Left colon (tissue), 2 donors: ENCODE measurements around the gene CALD1. TPM values are rescaled to one million over a fixed set of nuclear protein-coding genes. Genes with fewer than 3 reads are reported as not detected.

ENCODE experiments used
- ATAC-seq: fragments of 200-7000 bp; cut with Tn5 transposase; one replicate; pipeline ENCODE4 v1.9.1; 2020; ENCODE audit warnings: mild to moderate bottlenecking, moderate library complexity
- DNase-seq, 2 donors: peaks; one replicate each; pipeline ENCODE4 v3.0.0-alpha.2; 2020
- intact Hi-C, 2 donors: fragments of 100-400 bp; cut with DNase I in 1 of 2; cut with micrococcal nuclease in 1 of 2; formaldehyde crosslinking; loops; one replicate each; pipeline versions ENCODE4 v1.11.2 to v1.14.0; 2022; cut with DNase I, micrococcal nuclease
- total RNA-seq, 2 donors: library from RNA; stranded (reverse); fragmentation: NEBNext Ultra II Directional; extraction: Animal tissue kit (Norgen Biotek cat#: 25700); gene quantifications; one replicate each; pipeline ENCODE4 v1.2.1, GENCODE V29; 2021
- donor health status: DM: no; HTN: no; CAD: no.
- donor health status: DM: yes; HTN: yes; CAD: no.

The CALD1 gene
- total RNA-seq, 2 donors from 2014 or later = 36.7 to 161 TPM

DNA sequence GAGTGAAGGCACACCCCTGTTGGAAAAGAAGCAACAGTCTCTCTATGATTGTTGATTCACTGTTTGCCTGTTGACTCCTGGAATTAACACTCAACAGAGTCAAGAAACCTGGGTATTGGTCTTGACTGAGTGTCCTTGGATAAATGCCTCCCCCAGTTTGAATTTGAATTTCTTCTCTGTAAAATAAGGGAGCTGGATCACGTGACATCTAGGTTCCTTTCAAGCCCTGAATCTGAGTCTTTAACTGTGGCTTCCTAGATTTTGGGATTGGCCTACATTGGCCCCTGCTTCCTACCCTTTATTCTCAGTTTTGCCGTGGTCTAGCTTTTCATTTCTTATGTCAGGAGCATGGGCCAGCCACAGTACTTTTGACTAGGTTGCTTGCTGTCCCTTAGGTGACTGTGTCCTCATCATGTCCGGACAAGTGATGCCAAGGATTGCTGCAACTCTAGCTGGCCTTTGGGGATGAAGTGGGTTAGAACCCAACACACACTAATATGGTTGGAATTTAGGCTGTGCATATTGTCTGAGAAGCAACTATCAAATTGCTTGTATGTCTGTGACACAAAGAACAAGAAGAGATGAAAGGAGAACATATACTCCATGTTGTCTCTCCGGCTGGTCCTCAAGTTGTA is 35.4 kb downstream of the CALD1 start:
- intact Hi-C loops = no loop called here
- ATAC-seq (no peak), DNase-seq (no peak)

DNA sequence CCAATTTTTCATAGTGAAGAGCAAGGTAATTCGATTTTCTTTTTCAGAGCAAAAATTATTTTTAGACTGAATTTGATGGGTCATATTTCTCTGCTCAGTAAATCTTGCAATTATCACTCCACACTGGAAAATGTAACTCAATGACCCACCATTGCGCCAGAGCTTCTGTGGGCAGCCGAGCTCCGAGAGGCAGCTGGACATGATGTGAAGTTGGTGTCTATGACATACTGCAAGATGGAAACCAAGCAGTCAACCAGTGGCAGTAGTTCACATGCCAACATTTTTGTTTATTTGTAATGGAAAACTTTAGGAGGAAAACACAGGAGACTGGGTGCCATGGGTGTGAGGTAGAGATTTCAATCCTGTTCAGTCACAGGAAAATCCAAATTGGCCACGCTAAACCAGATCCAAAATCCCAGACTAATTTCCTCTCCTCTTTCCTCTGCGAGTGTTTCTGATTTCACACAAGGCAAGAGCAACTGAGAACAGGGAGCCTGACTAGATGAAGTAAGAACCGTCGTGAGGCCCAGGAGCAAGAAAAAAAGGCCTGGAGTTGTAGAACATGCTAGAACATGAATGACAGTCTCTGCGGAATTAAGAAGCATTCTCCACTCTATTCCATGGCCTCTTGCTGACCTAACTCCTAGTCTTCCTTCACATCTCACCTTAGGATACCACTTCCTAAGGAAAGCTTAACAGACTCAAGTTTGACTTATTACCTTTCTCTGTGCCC is 39.3 kb downstream of the CALD1 start:
- ATAC-seq (no peak), DNase-seq (no peak)
- intact Hi-C loops = no loop called here

DNA sequence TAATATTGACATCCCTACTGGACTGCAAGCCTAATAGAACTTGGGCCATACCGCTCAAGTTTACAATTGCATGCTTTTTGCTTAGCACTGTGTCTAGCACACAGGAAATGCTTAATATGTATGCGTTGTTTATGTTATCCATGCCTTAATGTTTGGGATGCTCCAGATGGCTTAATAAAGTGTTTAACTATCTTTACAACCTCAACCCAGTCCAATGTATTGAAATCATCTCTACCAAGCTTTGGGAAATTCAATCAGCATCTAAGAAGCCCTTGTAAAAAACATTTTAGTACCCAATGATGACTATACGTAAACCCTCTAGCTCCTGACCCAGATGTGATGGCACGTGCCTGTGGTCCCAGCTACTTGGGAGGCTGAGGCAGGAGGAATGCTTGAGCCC is 40.0 kb downstream of the CALD1 start:
- DNase-seq = no peak
- ATAC-seq = no peak
- intact Hi-C loops = no loop called here

DNA sequence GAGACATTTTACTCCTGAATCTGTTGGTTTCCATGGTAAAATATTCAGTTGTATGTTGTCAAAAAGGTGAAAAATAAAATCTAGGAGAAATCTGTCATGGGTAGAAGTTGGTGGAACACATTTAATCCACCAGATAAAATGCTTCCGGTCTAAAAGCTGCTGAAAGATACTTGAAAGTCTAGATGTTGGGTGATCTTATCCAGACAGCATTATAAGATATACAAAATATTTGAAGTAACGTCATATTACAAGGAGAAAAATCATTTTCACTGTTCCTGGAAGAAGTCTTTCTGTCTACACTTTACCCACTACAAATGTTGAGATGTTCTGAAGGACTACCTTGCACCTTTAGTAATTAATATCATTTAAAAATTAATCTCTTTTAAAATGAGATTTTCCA is 40.9 kb downstream of the CALD1 start:
- ATAC-seq = no peak

DNA sequence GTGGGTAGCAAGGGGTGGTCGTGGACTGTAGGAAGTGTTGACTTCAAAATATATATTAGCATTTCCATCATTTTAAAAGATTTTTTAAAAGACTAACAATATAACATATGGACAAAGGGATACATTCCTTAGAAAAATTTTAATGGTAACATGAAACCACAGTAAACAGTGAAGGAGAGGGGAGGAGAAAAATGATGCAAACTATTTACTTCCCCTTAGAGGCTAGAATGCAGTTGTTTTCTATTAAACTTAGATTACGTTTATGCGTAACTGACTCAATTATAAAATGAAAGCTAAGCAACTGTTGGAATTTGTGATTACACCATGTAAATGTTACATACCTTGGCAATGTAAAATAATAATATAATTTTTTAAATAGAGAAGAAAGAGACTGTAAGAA is 41.3 kb downstream of the CALD1 start:
- DNase-seq (no peak), ATAC-seq (no peak)
- intact Hi-C loops = no loop called here

More for the DNA sequence above, 40.9 kb downstream of the CALD1 start:
- intact Hi-C loops = no loop called here
- no peak for DNase-seq

DNA sequence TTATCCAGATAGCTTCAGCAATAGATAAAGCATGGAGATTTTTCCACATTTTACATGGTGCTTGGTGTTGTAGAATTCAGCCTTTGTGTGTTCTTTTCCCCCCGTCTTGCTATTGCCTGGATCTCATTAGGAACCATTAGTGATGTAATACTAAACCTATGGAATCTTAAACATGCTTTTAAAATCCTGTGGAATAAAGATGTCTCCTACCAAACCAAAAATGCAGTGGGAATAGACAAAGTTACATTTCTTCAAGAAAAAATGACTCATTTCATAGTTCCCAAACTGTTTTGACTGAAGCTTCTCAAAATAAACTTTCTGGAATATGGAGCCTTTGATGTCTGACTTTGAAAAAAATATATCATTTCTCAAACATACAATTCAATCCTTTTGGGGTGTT is 44.0 kb downstream of the CALD1 start:
- no peak for ATAC-seq
- intact Hi-C loops = no loop called here
- DNase-seq = no peak

DNA sequence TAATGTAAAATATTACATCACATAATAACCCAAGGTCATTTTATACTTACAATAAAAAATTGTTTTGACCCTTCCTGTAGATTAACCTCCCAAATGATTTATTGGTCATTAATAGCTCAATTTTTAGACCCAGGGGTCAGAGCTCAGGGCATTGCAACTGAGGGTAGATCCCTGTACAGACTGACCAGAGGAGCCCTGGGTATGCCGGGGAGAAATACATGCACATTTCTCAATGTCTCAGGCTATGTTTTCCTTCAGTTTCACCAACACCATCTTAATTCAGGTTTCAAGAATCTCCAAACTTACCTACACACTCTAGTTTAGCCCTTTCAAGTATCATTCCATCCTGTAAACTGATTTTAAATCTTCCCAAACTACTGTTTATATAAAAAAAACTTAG is 46.2 kb downstream of the CALD1 start:
- ATAC-seq = no peak
- no peak for DNase-seq
- intact Hi-C loops = no loop called here

DNA sequence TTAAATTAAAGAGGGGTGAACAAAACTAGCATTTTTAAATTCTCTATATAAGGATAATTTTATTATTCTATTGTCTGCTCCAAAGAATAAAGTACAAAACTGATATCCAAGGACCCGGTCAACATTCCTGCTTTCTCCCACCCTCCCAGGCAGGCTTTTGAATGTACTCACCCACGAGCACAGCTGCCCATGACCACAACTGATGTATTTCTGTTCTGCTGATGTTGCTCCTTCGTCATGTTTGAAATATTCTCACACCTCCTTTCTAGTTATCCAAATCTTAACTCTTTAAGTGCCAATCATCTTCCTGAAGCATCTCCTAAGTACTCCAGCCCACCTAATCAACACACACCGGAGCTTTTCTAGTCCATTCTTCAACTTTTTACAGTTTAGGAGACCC is 46.7 kb downstream of the CALD1 start:
- ATAC-seq (no peak), DNase-seq (no peak)
- intact Hi-C loops = no loop called here

DNA sequence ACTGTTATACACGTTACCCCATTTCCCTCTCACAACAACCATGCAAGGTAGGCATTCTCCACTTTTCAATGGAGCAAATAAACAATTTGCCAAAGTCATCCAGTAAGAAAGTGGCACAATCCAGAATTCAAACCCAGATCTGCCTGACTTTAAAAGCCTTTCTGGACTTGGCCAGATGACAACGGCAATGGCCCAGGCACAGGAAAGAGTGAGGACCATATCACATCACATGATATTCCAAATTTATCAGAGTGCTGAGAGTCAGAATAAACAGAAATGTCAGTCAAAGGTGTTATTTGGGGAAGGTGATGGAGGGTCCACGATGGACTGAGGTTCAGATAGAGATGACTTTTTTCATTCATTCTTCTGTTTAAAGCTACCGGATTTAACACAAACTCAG is 48.0 kb downstream of the CALD1 start:
- intact Hi-C loops = no loop called here
- ATAC-seq = no peak
- DNase-seq = no peak

DNA sequence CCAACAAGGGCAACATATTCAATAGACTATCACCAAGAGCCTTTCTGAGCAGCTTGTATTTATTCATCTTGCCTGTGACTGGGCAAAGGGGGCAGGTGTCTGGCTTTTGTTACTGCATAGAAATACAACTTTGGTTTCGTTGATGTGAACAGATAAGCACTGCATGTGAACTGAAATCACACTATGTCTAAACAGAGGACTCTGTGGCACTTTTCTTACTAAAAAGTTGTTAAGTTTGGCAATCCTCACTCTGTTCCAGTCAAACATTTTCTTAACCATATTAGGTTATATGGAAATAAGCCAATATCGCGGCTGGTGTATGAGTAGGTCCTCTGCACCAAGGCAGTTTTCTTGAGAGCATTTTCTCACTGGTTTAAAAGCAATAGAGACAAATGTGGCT is 48.5 kb downstream of the CALD1 start:
- intact Hi-C loops = no loop called here
- no peak for ATAC-seq

DNA sequence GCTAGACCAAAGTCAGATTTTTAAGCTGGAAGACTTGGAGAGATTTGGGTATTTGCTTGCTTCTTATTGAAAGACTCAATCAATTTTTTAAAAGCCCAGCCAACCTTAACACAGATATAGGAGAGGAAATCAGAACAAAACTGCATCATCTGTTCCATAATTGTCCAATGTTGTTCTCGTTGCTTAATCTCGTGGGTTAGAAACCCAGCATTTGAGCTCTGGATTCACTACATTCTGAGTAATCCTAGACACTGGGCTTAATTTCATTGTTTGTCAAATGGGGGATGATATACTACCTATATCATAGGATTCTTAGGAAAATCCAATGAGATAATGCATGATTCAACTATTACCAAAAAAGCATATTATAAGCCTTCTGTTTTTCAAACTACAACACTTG is 48.9 kb downstream of the CALD1 start:
- intact Hi-C loops = no loop called here
- DNase-seq = no peak
- ATAC-seq = no peak

More for the DNA sequence above, 48.5 kb downstream of the CALD1 start:
- DNase-seq = no peak

DNA sequence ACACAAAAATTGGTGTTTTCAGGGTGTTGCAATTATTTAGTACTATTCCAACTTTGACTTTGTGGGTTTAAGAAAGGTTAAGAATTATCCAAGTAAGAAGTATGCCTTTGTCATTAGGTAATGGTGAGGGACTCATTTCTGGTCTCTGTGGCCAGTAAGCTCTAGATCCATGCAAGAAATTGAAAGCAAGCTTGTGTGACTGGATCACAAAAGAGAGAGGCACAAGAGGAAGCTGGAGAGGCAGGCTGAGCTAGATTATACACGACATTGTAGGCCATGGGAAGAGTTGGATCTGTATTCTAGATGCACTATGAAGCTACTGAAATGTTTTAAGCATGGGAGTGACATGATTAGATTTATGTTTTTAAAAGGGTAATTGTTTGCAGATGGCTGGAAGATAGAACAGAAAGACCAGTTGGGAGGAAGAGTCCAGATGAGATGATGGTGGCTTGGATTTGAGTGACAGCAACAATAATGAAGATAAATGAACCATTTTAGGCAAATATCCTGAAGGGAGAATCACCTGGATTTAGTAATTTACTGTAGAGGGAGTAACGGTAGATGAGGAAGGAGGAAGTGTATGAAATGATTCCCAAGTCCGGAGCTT is 50.0 kb downstream of the CALD1 start:
- DNase-seq (no peak), ATAC-seq (no peak)
- intact Hi-C loops = no loop called here

DNA sequence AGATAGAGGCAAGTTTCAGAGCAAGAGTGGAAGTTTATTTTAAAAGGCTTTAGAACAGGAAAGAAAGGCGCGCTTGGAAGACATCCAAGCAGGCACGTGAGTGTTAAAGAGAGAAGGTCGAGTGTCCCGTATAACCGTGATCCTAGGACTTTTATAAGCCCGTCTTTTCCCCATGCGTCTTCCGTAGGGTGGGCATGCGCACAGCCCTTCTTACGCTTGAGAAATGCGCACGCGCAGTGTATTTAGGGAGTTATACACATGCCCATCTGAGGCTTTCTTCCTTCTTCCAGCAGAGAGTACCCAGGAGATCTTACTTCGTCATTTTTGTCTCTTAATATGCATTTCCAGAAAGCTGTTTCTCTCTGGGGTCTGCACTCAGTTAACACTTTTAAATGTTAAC is 52.4 kb downstream of the CALD1 start:
- no peak for ATAC-seq
- intact Hi-C loops = no loop called here
- peak; percentile 30 to 50 for DNase-seq

DNA sequence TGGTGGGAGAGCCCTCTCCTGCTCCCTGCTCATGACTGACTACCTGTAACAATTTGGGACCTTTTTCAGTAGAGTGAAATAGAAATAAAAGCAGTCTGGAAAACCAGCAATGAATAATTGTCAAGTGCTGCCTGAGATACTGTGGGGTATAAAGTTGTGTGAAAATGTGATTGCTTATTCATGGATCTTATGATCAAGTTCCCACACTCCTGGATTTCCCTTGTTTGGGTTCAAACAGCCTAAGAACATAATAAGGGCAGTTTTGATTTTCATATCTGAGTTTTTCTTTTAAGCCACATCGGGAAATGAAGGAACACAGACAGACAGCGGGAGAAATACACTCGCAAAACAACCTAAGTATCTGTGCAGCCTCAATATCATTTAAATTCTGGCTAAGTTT is 52.9 kb downstream of the CALD1 start:
- intact Hi-C loops = no loop called here
- DNase-seq (no peak), ATAC-seq (no peak)

DNA sequence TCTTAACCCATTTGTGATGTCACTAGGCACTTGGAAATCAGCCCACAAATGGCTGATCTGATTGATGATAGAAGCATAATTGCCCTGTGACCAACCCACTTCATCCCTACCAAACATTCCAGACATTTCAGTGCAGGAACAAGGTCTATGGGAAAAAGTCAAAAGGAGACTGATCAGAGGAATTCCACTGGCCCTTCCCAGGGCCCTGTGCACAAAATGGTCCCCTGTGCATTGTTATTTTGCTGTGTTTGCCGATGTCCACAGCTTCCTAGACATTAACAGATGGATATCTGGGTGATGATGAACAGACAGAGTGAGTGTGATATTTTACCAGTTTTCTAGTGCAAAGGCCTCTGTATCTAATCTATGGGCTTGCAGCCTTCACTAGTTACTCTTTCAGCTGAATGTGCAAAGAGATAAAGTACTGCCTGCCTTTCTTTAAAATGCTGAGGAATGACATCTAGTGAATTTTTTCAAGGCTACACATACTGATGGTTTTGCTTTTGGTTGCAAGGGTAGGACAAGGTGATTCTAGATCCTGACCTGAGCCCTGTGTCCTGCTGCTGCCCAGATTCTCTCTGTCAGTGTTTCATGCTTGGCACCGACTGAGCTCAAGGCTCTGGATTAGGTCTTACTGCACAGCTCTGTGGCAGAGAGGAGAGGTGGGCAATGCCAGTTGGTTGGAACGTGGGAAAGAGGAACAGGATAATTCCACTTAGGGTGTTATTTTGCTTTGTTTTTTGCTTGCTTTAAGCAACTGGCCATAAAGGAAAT is 55.4 kb downstream of the CALD1 start:
- ATAC-seq (peak; percentile 27), DNase-seq (no peak)
- intact Hi-C loops = no loop called here

DNA sequence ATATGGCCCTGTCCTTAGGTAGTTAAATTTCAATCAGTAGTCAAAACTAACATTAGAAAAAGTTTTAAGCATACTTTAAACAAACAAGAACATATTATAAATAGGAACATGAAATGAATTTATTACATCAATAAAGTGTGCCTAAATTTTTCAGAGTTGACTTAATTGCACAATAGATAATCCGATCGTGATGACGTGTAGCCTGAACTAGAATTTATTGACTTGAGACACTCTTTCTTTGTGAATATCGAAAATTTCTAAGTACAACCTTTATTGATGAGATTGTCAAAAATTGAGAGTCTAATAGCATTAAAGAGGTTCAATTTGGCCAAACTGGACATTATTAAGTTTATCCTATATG is 56.0 kb downstream of the CALD1 start:
- intact Hi-C loops = no loop called here
- no peak for ATAC-seq

DNA sequence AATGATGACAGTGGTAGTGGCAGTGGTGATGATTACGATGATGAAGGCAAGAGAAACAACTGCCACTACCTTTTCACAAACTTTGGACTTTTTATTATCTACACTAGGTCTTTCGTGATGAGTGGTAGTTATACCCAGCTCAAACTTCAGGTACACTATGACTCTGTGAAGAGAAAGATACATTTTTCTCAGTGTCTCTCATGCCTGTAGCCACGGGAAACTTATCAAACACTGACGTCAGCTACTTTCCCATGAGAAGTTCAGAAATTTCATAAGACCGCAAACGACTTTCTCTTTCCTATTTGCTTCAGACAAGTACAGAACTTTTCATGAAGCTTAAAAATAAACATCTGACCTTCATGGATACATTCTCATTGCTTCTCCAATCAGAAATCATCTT is 57.0 kb downstream of the CALD1 start:
- ATAC-seq (no peak), DNase-seq (no peak)
- intact Hi-C loops = no loop called here

More for the DNA sequence above, 56.0 kb downstream of the CALD1 start:
- no peak for DNase-seq

DNA sequence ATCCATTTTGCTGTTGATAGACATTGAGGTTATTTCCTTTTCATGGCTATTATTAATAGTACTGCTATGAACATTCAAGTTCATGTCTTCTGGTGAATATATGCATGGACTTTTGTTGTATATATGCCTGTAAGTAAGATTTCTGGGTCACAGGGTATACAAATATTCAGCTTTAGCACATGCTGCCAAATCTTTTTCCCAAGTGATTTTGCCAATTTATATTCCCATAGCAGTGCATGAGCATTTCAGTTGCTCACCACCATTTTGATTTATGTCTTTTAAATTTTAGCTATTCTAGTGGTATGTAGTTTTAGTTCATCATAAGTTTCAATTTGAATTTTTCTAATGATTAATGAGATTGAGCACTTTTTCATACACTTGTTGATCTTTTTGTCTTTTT is 59.9 kb downstream of the CALD1 start:
- ATAC-seq (no peak), DNase-seq (no peak)
- intact Hi-C loops = no loop called here

DNA sequence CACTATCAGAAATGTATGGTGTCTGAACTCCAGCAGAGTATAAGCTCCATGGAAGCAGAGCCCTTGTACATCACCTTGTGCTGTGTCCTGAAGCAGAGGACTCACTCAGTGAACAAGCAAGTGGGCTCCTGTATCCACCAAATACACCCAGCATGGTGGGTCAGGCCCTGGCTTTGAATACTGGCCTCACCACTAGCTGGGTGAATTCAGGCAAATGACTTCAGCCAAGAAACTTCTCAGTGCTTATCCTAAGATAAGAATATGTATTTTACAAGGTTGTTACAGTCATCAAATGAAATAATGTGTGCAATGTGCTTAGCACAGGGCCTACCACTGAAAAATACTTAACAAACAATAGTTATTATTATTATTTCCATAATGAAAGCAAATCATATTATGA is 62.6 kb downstream of the CALD1 start:
- intact Hi-C loops = no loop called here
- no peak for ATAC-seq
- DNase-seq = no peak

DNA sequence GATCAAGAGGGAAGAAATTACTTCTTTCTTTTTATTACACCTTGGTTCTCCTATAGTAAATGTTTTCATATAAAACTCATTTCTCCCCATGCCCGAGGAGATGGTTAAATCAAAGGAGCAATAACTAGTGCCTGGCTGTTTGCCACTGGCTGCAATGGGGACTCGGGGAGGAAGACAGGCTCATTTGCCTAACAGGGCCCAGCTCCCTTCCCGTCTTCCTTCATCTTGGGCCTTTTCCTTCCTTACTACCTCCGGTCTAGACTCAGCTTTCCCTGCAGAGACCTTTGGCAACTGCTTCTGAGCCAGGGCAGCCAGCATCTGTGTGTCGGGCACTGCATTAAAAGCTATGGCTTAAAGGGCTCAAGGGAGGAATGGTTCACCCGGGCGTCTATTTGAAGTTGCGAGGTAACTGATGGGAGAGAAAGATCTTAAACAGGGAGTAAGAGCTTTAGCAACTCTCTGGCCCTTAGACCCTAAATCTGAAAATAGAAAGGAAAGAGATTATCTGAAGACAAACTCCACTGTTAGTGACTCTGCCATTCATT is 63.5 kb downstream of the CALD1 start:
- intact Hi-C loops = no loop called here
- ATAC-seq (no peak), DNase-seq (no peak)
